Measurements from ENCODE around the gene KLHL6.

DNA sequence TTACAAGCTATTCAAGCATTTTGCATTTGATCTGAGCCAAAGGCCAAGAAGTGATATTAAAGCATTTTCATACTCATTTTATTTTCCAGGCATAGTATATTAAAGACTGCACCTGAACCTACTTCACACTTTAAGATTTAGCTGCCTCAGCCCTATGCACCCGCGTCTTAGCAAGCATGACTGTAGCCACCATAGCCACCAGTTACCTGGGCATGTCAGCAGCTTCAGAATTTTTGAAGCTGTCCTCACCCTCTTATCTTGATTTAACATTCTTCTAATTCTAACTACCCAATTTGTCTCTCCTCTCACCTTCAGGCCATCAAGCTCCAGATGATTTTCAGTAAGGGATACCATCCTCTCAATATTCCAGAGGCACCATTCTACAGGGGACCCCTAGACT, 39.1 kb upstream of the KLHL6 start:
- TF ChIP-seq, protein P1, sequence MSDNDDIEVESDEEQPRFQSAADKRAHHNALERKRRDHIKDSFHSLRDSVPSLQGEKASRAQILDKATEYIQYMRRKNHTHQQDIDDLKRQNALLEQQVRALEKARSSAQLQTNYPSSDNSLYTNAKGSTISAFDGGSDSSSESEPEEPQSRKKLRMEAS (IDR thresholded peaks at IDR 0.05), result no peak
- TF ChIP-seq, protein P2, sequence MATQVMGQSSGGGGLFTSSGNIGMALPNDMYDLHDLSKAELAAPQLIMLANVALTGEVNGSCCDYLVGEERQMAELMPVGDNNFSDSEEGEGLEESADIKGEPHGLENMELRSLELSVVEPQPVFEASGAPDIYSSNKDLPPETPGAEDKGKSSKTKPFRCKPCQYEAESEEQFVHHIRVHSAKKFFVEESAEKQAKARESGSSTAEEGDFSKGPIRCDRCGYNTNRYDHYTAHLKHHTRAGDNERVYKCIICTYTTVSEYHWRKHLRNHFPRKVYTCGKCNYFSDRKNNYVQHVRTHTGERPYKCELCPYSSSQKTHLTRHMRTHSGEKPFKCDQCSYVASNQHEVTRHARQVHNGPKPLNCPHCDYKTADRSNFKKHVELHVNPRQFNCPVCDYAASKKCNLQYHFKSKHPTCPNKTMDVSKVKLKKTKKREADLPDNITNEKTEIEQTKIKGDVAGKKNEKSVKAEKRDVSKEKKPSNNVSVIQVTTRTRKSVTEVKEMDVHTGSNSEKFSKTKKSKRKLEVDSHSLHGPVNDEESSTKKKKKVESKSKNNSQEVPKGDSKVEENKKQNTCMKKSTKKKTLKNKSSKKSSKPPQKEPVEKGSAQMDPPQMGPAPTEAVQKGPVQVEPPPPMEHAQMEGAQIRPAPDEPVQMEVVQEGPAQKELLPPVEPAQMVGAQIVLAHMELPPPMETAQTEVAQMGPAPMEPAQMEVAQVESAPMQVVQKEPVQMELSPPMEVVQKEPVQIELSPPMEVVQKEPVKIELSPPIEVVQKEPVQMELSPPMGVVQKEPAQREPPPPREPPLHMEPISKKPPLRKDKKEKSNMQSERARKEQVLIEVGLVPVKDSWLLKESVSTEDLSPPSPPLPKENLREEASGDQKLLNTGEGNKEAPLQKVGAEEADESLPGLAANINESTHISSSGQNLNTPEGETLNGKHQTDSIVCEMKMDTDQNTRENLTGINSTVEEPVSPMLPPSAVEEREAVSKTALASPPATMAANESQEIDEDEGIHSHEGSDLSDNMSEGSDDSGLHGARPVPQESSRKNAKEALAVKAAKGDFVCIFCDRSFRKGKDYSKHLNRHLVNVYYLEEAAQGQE (IDR thresholded peaks at IDR 0.05), result no peak
- TF ChIP-seq, protein P3, sequence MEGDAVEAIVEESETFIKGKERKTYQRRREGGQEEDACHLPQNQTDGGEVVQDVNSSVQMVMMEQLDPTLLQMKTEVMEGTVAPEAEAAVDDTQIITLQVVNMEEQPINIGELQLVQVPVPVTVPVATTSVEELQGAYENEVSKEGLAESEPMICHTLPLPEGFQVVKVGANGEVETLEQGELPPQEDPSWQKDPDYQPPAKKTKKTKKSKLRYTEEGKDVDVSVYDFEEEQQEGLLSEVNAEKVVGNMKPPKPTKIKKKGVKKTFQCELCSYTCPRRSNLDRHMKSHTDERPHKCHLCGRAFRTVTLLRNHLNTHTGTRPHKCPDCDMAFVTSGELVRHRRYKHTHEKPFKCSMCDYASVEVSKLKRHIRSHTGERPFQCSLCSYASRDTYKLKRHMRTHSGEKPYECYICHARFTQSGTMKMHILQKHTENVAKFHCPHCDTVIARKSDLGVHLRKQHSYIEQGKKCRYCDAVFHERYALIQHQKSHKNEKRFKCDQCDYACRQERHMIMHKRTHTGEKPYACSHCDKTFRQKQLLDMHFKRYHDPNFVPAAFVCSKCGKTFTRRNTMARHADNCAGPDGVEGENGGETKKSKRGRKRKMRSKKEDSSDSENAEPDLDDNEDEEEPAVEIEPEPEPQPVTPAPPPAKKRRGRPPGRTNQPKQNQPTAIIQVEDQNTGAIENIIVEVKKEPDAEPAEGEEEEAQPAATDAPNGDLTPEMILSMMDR (IDR thresholded peaks at IDR 0.05; ENCODE audit: low read depth, low read length, missing input control), result no peak
- TF ChIP-seq GABPA (IDR thresholded peaks at IDR 0.05 in 1 of 2, conservative IDR thresholded peaks at IDR 0.05 in 1 of 2), result no peak
- TF ChIP-seq JUND (IDR thresholded peaks at IDR 0.05), result no peak
- no peak for TF ChIP-seq SP1 (IDR thresholded peaks at IDR 0.05)

All from liver (tissue), 3 donors.